CD8-positive, alpha-beta memory T cell (primary cell): ENCODE data around the gene TMEM11. TPM values are rescaled to one million over a fixed set of nuclear protein-coding genes. Genes with fewer than 3 reads are reported as not detected.

ENCODE experiments used
- CTCF ChIA-PET: fragments of 350-600 bp; sonication (Branson Sonifier 250); formaldehyde crosslinking; loops from one replicate; lab custom pipeline; 2021; ENCODE audit warnings: antibody characterized with exemption; lab: Charles Lee
- POLR2A ChIA-PET: fragments of 350-600 bp; sonication (Branson Sonifier 250); formaldehyde crosslinking; loops from one replicate; lab custom pipeline; 2021; ENCODE audit warnings: antibody characterized with exemption; lab: Charles Lee
- DNase-seq, 5 donors: peaks; one replicate each; pipeline versions ENCODE4 v3.0.0 to v3.0.0-alpha.2; 2020 to 2022; ENCODE audit warnings: mixed read lengths in 1 of 5
- H3K27ac ChIP-seq: one replicate; pipeline ENCODE4 v1.7.0; 2013; ENCODE audit warnings: low read depth, mild to moderate bottlenecking, low read length, moderate library complexity
- H3K27me3 ChIP-seq: 2 replicates; pipeline ENCODE4 v1.7.0; 2013; ENCODE audit warnings: low read length, mild to moderate bottlenecking; ENCODE audit not compliant: insufficient read depth, poor library complexity, severe bottlenecking
- H3K36me3 ChIP-seq: 2 replicates; pipeline ENCODE4 v1.7.0; 2013; ENCODE audit warnings: mild to moderate bottlenecking, low read length, moderate library complexity; ENCODE audit not compliant: insufficient read depth
- H3K4me1 ChIP-seq: 2 replicates; pipeline ENCODE4 v1.7.0; 2013; ENCODE audit warnings: mild to moderate bottlenecking, low read length, moderate library complexity; ENCODE audit not compliant: insufficient read depth
- H3K4me3 ChIP-seq: 2 replicates; pipeline ENCODE4 v1.7.0; 2013; ENCODE audit warnings: mild to moderate bottlenecking, low read length
- H3K9me3 ChIP-seq: 2 replicates; pipeline ENCODE4 v1.7.0; 2013; ENCODE audit warnings: mild to moderate bottlenecking, low read length
- H3K27ac Mint-ChIP-seq, 8 donors: one replicate each; pipeline ENCODE4 v1.8.0; 2020 to 2021; ENCODE audit warnings: mixed read lengths in 8 of 8, mild to moderate bottlenecking in 6 of 8, inconsistent platforms in 3 of 8, moderate library complexity in 3 of 8
- H3K27me3 Mint-ChIP-seq, 2 donors: one replicate each; pipeline ENCODE4 v1.8.0; 2020 to 2021; ENCODE audit warnings: mixed read lengths in 2 of 2, mild to moderate bottlenecking in 1 of 2, moderate library complexity in 1 of 2
- H3K36me3 Mint-ChIP-seq, 3 donors: one replicate each; pipeline ENCODE4 v1.8.0; 2020 to 2021; ENCODE audit warnings: mixed read lengths in 3 of 3, inconsistent platforms in 1 of 3, mild to moderate bottlenecking in 1 of 3
- H3K4me1 Mint-ChIP-seq, 3 donors: one replicate each; pipeline ENCODE4 v1.8.0; 2020 to 2021; ENCODE audit warnings: mixed read lengths in 3 of 3, inconsistent platforms in 1 of 3, mild to moderate bottlenecking in 1 of 3
- H3K4me3 Mint-ChIP-seq, 7 donors: one replicate each; pipeline ENCODE4 v1.8.0; 2020 to 2021; ENCODE audit warnings: mixed read lengths in 7 of 7, mild to moderate bottlenecking in 6 of 7, moderate library complexity in 4 of 7, inconsistent platforms in 2 of 7
- H3K9me3 Mint-ChIP-seq, 5 donors: one replicate each; pipeline ENCODE4 v1.8.0; 2020 to 2022; ENCODE audit warnings: mixed read lengths in 5 of 5, mild to moderate bottlenecking in 3 of 5, moderate library complexity in 2 of 5, inconsistent platforms in 1 of 5
- polyA plus RNA-seq: library from polyadenylated mRNA; unstranded; fragments of 300-500 nt; fragmentation: Illumina TruSeq; gene quantifications from one replicate; pipeline ENCODE4 v1.2.3, GENCODE V29; 2021
- total RNA-seq, 2 experiments: library from RNA; stranded (reverse); gene quantifications; one replicate each; pipeline ENCODE4 v1.2.3, GENCODE V29; 2021

TMEM11 gene, protein sequence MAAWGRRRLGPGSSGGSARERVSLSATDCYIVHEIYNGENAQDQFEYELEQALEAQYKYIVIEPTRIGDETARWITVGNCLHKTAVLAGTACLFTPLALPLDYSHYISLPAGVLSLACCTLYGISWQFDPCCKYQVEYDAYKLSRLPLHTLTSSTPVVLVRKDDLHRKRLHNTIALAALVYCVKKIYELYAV
- total RNA-seq, result 10 to 100 TPM; 26.1 to 29.8 TPM
- 37.4 TPM for polyA plus RNA-seq

DNA sequence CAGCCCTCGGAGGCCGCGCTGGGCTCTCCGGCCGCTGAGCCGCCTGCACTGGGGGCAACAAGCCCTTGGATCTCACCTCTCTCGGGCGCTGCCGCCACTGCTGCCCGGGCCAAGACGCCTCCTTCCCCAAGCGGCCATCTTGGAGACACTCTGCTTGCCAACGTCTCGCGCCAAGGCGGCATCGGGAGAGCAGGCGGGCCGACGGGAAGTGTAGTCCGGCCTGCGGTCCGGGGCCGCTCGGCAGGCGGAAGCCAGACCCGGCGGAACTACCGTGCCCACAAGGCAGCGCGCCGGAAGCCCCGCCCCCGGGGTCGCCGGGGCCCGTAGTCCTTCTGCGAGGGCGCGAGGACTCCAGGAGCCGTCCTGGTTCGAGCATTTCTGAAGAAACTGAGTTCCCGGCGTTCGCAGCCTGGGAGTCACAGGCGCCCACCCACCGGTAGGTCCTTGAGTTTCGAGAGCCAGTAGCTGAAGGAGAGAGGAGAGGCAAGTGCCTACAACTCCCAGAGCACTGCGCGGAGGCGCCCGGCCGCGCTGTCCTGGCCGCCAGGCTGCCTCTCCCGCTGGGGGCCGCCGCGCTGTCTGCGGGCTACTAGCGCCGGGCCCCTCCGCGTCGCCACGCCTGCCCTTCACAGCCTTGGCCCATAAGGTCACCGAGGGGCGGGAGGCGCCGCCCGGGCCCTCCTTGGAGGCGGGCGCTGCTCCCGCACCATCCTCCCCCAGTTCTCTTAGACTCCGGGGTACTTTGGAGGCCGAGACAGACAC lies at the start of gene TMEM11:
Gene TMEM11, minus strand, starts transcription at position 147 of the 762 bp plus-strand sequence. Its CDS starts 9 bp downstream, at position 138.
- Mint-ChIP-seq H3K9me3 (no peaks in the 10 kb centered on the region), H3K27me3 (peaks cover 0 to 1% of the 10 kb centered on the region in 2 donors), H3K4me1 (peaks cover 41 to 57% (median 57%) of the 10 kb centered on the region in 3 donors), H3K36me3 (peaks cover 0 to 23% (median 2%) of the 10 kb centered on the region in 3 donors), H3K4me3 (peak within 1 kb of the TSS; percentile 89 to 96 (median 92)), H3K27ac (peak within 1 kb of the TSS; percentile 87 to 99 (median 93))
- Histone ChIP-seq H3K4me1 (peaks cover 44% of the 10 kb centered on the region), H3K27ac (peak within 1 kb of the TSS; percentile 86), H3K9me3 (no peaks in the 10 kb centered on the region), H3K4me3 (peak within 1 kb of the TSS; percentile 93), H3K36me3 (peaks cover 8% of the 10 kb centered on the region), H3K27me3 (no peaks in the 10 kb centered on the region)
- DNase-seq, result peak; percentile 93 to 95 (median 95)
- CTCF ChIA-PET, result interaction anchor here (0.7 to 2.0 kb wide), 4 partner anchors 30 to 171 kb away, joined by 3 to 5 read pairs (median 4); partner anchors contain the start of gene USP22
- POLR2A ChIA-PET, result interaction anchor here (0.6 to 1.1 kb wide), 2 partner anchors 9 to 61 kb away, joined by 3 read pairs; no protein-coding TSS in a partner anchor

GRCh38 chr17:21263376-21263775 lies 49.4 kb upstream of the TMEM11 start:
- Histone ChIP-seq H3K4me1 (peaks cover 11% of the 10 kb centered on the region), H3K27ac (no peak overlapping the region), H3K4me3 (no peak overlapping the region), H3K27me3 (no peaks in the 10 kb centered on the region), H3K9me3 (no peaks in the 10 kb centered on the region), H3K36me3 (no peaks in the 10 kb centered on the region)
- H3K27ac Mint-ChIP-seq, result no peak overlapping the region
- H3K4me3 Mint-ChIP-seq, result no peak overlapping the region
- no peaks in the 10 kb centered on the region for H3K9me3 Mint-ChIP-seq
- DNase-seq, result no peak
- H3K36me3 Mint-ChIP-seq, result no peaks in the 10 kb centered on the region
- POLR2A ChIA-PET, result no interaction called here
- H3K4me1 Mint-ChIP-seq, result peaks cover 14 to 22% (median 17%) of the 10 kb centered on the region in 3 donors
- H3K27me3 Mint-ChIP-seq, result peaks cover 0 to 8% of the 10 kb centered on the region in 2 donors
- CTCF ChIA-PET, result interaction anchor here (1.3 kb wide), 1 partner anchor 16 kb away, joined by 4 read pairs; no protein-coding TSS in a partner anchor

DNA sequence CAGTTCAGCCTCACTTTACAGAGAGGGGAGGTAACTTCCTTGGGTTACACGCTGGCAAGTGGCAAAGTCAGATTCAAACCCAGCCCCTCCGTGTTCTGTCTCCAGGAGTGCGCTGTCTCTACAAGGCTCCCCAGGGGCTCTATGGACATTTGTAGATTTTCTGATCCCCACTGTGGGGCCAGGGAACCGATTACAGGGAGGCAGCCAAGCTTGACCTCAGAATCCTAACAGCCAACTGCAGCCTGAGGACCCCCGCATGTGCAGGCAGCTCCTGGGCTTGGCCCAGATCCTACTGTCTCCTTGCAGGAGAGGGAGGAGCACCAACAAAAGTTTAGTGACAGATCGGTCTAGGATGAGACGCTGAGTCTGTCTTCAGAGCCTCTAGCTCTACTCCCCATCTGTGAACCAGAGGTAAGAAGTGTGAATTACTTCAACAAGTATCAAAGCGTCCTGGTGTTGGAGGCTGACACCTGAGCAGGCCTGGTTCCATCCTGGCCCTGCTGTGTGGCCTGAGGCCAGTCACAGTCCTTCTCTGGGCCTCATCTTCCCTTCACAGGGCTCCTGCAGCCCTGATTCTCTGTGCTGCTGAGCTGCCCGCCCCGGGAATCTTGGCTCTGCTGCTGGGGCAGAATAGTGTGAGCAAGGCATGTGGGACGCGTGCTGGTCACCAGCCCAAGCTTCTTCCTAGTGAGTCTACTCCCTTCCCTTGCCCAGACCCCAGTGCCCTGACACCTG lies 48.5 kb upstream of the TMEM11 start:
- H3K4me3 Mint-ChIP-seq, result no peak overlapping the region
- H3K27ac ChIP-seq, result no peak overlapping the region
- no peak overlapping the region for H3K4me3 ChIP-seq
- H3K36me3 Mint-ChIP-seq, result no peaks in the 10 kb centered on the region
- POLR2A ChIA-PET, result no interaction called here
- no peaks in the 10 kb centered on the region for H3K27me3 ChIP-seq
- H3K27me3 Mint-ChIP-seq, result peaks cover 0 to 8% of the 10 kb centered on the region in 2 donors
- no peaks in the 10 kb centered on the region for H3K36me3 ChIP-seq
- no peaks in the 10 kb centered on the region for H3K9me3 Mint-ChIP-seq
- no peak for DNase-seq
- peaks cover 11 to 20% (median 14%) of the 10 kb centered on the region in 3 donors for H3K4me1 Mint-ChIP-seq
- no peaks in the 10 kb centered on the region for H3K9me3 ChIP-seq
- H3K4me1 ChIP-seq, result peaks cover 5% of the 10 kb centered on the region
- CTCF ChIA-PET, result interaction anchor here (1.3 kb wide), 1 partner anchor 17 kb away, joined by 4 read pairs; no protein-coding TSS in a partner anchor
- H3K27ac Mint-ChIP-seq, result peak overlapping the region in 1 of 8 donors; percentile 58

DNA sequence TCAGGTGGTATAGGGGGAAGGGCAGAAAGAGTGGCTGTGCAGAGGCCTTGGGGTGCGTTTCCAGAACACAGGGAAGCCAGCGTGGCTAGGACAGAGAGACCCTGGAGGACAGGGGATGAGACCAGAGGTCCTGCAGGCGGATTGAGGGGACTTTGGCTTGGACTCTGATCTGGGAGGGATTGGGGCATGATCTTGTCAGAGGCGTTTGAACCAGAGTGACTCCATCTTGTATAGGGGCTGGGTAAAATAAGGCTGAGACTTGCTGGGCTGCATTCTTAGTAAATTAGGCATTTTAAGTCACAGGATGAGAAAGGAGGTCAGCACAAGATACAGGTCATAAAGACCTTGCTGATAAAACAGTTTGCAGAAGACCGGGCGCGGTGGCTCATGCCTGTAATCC lies 44.6 kb upstream of the TMEM11 start:
- H3K4me3 Mint-ChIP-seq, result peak overlapping the region in 1 of 7 donors; percentile 43
- POLR2A ChIA-PET, result no interaction called here
- Histone ChIP-seq H3K36me3 (no peaks in the 10 kb centered on the region), H3K4me1 (peaks cover 7% of the 10 kb centered on the region), H3K9me3 (no peaks in the 10 kb centered on the region), H3K4me3 (no peak overlapping the region), H3K27ac (no peak overlapping the region), H3K27me3 (no peaks in the 10 kb centered on the region)
- peaks cover 10 to 20% (median 19%) of the 10 kb centered on the region in 3 donors for H3K4me1 Mint-ChIP-seq
- no peaks in the 10 kb centered on the region for H3K9me3 Mint-ChIP-seq
- no peak overlapping the region for H3K27ac Mint-ChIP-seq
- H3K27me3 Mint-ChIP-seq, result peaks cover 0 to 3% of the 10 kb centered on the region in 2 donors
- no peaks in the 10 kb centered on the region for H3K36me3 Mint-ChIP-seq
- DNase-seq, result no peak
- CTCF ChIA-PET, result no interaction called here

DNA sequence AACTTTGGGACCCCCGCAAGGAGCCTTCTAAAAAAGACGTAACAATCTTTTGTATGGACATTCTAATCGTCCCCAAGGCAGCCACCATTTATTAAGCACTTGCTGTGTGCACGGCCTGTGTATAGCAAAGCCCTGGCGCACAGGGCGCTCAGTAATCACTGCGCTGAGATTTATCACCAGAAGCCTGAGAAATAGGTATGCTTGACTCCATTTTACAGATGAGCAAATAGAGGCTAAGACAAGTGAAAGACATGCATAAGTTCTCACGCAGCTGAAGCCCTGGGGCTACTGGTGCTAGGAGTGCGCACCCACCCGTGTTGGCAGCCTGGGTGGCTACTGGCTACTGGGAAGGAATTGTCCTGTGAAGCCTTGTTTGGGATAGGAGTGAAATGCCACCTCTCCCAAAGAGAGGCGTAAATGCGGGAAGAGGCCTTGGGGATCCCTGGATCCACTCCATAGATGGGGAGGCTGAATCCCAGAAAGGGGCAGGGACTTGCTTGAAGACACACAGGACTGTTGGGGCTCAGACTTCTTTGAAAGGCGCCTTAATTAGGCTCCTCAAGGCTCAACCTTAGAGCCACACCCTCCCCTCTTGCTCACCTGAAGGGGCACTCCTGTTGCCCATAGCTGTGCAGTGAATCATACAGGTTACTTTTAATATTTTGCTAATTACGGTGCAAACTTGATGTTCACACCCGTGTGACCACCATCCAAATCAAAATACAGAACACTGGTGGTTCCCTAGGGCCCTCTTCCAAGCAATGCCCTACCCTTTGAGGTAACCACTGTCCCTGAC lies 39.9 kb upstream of the TMEM11 start:
- Mint-ChIP-seq H3K36me3 (peaks cover 0 to 3% (median 0%) of the 10 kb centered on the region in 3 donors), H3K27me3 (no peaks in the 10 kb centered on the region)
- peak overlapping the region; percentile 67 for H3K27ac ChIP-seq

GRCh38 chr17:21252796-21253645 lies 39.1 kb upstream of the TMEM11 start, which contains the start of gene NATD1:
Gene NATD1, minus strand, starts transcription at chr17:21253410. Its CDS starts 146 bp downstream, at chr17:21253264.
- no peaks in the 10 kb centered on the region for H3K9me3 ChIP-seq
- Mint-ChIP-seq H3K27ac (peak within 1 kb of the TSS; percentile 82 to 98 (median 92)), H3K27me3 (no peaks in the 10 kb centered on the region), H3K36me3 (peaks cover 0 to 3% (median 0%) of the 10 kb centered on the region in 3 donors), H3K4me3 (peak within 1 kb of the TSS; percentile 87 to 98 (median 90)), H3K9me3 (no peaks in the 10 kb centered on the region), H3K4me1 (peaks cover 32 to 57% (median 46%) of the 10 kb centered on the region in 3 donors)
- peak; percentile 73 to 87 (median 76) for DNase-seq
- no peaks in the 10 kb centered on the region for H3K27me3 ChIP-seq
- H3K4me1 ChIP-seq, result peaks cover 20% of the 10 kb centered on the region
- POLR2A ChIA-PET, result interaction anchor here (0.6 to 3.2 kb wide), 4 partner anchors 15 to 210 kb away, joined by 3 to 18 read pairs (median 6); partner anchors contain the start of gene USP22
- no peaks in the 10 kb centered on the region for H3K36me3 ChIP-seq
- peak within 1 kb of the TSS; percentile 67 for H3K27ac ChIP-seq
- peak within 1 kb of the TSS; percentile 88 for H3K4me3 ChIP-seq
- CTCF ChIA-PET, result interaction anchor here (0.6 to 1.6 kb wide), 3 partner anchors 23 to 124 kb away, joined by 3 to 5 read pairs (median 3); no protein-coding TSS in a partner anchor

More for the DNA sequence above, 39.9 kb upstream of the TMEM11 start:
- H3K9me3 ChIP-seq, result no peaks in the 10 kb centered on the region
- H3K9me3 Mint-ChIP-seq, result no peaks in the 10 kb centered on the region
- H3K27ac Mint-ChIP-seq, result peak overlapping the region; percentile 82 to 98 (median 92)
- no peaks in the 10 kb centered on the region for H3K27me3 ChIP-seq
- H3K4me1 Mint-ChIP-seq, result peaks cover 35 to 55% (median 49%) of the 10 kb centered on the region in 3 donors
- ChIA-PET CTCF (no interaction called here), POLR2A (interaction anchor here (0.6 to 3.2 kb wide), 3 partner anchors 22 to 211 kb away, joined by 3 to 18 read pairs (median 5); partner anchors contain the start of gene USP22)
- peaks cover 20% of the 10 kb centered on the region for H3K4me1 ChIP-seq
- peak overlapping the region; percentile 87 to 98 (median 90) for H3K4me3 Mint-ChIP-seq
- peak overlapping the region; percentile 88 for H3K4me3 ChIP-seq
- DNase-seq, result no peak
- H3K36me3 ChIP-seq, result no peaks in the 10 kb centered on the region
